B cell (primary cell): ENCODE data around the gene RINT1.

Experiments used
- EZH2 ChIP-seq: IDR thresholded peaks from 2 replicates; pipeline ENCODE4 v1.6.1; 2012; ENCODE audit warnings: borderline replicate concordance, low read depth, mild to moderate bottlenecking, moderate library complexity, low read length; ENCODE audit not compliant: insufficient read depth, poor library complexity, severe bottlenecking
- TF ChIP-seq, protein P1 (sequence below): fragments of 200-600 bp; IDR thresholded peaks from one replicate; pipeline ENCODE4 v1.8.0; 2022; ENCODE audit warnings: antibody characterized with exemption, mild to moderate bottlenecking

DNA sequence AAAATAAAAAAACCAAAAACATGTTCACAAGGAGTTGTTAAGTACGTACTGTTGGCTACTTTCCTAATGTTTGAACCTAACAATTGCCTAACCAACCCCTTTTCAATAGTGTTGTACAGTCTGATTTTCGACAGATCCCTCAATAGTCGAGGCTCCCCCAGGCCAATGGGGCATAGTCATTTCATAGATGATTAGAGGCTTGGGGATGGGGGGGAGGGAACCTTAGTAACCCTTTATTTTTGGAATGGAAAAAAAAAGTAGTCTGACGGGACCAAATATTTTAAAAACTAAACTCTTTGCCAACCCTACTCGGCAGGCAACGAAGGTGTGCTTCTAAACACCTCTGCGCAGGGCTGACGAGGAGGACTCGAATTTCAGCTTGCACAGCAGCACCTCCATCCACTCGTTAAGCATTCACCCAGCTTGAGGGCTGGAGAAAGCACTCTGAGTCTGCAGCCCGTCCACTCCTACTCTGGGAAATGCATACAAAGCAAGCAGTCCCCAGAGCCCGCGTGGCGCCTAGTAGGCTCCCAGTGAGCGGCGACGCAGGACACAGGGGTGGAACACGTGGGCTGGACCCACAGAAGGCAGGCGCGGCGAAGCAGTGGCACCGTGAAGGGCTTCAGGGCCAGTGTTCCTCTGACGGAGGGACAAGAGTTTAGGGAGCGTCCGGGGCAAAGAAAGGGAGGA, 10.8 kb upstream of the RINT1 start:
- TF ChIP-seq, protein P1, sequence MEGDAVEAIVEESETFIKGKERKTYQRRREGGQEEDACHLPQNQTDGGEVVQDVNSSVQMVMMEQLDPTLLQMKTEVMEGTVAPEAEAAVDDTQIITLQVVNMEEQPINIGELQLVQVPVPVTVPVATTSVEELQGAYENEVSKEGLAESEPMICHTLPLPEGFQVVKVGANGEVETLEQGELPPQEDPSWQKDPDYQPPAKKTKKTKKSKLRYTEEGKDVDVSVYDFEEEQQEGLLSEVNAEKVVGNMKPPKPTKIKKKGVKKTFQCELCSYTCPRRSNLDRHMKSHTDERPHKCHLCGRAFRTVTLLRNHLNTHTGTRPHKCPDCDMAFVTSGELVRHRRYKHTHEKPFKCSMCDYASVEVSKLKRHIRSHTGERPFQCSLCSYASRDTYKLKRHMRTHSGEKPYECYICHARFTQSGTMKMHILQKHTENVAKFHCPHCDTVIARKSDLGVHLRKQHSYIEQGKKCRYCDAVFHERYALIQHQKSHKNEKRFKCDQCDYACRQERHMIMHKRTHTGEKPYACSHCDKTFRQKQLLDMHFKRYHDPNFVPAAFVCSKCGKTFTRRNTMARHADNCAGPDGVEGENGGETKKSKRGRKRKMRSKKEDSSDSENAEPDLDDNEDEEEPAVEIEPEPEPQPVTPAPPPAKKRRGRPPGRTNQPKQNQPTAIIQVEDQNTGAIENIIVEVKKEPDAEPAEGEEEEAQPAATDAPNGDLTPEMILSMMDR: no peak
- no peak for TF ChIP-seq EZH2
